ENCODE data around the gene PON2.
"Not testable (repeated sequence)": the region's sequence is repeated elsewhere in the genome, so short reads cannot be mapped to it uniquely, and the experiment has no call there.

The PON2 gene

GRCh38 chr7:95434557-95435421, at the start of gene PON2:
PON2 (minus strand) TSS chr7:95435028; CDS start chr7:95434951, 77 bp downstream.
- DNase-seq (ENCODE audit: low read depth), result peak; percentile 12

GRCh38 chr7:95482424-95482823, 47.6 kb upstream of the PON2 start:
- no peak for DNase-seq (ENCODE audit: low read depth)

DNA sequence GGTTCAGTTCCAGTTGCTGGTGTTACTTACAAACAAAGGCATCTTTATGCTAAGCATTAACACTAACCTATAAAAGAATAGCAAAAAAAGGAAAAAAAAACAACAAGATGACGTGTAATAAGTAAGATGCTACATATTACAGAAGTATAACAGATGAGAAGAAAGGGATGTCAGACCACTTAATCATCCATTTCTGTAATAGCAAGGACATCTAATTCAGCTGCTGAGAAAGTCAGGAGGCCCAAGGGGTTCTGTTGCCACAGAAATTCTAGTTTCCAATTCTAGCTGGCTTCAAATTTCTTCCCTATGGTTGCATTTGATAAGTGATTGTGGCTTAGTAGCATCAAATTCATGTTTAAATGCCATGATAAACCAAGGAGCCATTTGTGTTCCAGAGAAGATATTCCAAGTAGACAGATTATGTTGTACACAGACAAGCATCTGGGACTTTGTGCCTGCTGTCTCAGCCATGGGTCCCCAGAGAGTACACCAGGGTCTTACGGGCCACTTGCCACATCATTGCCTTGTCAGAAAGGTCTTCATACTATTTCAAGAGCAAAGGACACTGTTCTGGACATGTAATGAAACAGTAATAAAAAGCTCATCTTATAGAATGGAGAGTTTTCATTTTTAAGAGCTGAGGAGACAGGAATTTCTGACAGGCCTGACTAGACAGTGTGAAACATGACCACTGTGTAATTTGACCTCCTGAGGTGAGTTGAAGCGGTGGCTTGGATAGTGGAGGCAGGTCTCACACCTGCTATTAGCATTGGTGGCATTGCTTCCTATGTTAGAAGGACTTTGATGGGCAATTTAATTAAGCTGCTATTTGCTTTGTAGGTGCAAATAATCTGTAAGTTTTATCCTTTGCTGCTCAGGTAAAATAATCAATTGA, 46.7 kb upstream of the PON2 start:
- no peak for DNase-seq (ENCODE audit: low read depth)

DNA sequence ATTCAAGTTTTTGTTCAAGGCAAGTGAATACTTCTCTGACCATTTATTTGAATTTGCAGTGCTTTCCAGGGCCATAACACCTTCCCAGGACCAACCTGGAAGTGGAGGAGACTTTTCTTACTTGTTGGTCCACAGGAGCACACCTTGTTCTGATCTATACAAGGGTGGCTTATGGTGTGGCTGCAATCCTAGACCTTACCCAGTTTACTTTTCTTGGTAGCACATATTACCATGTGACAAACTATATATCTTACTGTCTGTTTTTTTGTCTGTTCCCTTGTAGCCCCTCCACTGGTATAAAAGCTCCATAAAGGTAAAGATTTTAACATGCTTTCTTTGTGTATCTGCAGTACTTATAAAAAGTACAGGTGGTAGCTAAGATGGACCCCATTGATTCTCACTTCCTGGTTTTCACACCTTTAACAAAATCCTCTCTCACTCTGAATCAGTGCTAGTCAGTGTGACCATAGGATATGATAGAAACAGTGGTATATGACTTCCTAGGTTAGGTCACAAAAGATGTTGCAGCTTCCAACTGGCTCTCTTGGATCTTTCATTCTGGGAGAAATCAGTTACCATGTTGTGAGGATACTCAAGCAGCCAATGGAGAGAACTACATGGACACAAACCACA, 45.3 kb upstream of the PON2 start:
- DNase-seq (ENCODE audit: low read depth), result no peak

DNA sequence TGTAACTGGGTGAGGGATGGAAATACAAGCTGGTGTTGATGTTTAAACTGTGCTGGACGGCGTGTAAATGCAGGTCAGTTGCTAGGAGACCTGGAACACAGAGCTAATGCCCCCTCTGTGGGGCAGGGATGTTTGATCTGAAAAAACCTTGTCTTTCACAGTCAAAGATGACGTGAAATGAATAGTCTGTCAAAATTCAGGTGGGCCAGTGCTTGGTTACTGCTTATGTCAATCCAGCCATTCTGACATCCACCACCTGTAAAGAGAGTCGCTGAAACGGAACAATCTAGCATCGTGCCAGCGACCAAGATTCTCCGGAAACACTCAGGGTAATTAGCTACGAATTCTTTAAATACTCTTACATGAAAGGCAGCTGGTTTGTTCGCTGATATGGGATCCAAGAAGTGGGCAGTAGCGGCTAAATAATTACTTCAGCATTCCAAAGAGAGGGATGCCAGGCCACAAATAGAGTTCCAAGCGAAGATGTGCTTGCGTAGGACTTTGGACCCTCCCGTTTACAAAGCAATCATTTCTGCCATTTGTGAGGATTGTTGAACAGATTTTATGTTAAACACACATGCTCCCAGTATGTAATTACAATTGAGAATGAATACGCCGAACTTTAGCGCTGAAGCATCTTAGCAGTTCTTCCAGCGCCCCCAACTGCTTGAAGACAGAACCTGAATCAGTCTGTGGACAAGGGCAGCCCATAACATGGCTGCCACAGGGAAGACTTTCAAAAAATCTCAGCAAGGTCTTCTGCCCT, 43.6 kb upstream of the PON2 start:
- no peak for DNase-seq (ENCODE audit: low read depth)

GRCh38 chr7:95476904-95477594, 42.2 kb upstream of the PON2 start:
- peak; percentile 23 for DNase-seq (ENCODE audit: low read depth)

DNA sequence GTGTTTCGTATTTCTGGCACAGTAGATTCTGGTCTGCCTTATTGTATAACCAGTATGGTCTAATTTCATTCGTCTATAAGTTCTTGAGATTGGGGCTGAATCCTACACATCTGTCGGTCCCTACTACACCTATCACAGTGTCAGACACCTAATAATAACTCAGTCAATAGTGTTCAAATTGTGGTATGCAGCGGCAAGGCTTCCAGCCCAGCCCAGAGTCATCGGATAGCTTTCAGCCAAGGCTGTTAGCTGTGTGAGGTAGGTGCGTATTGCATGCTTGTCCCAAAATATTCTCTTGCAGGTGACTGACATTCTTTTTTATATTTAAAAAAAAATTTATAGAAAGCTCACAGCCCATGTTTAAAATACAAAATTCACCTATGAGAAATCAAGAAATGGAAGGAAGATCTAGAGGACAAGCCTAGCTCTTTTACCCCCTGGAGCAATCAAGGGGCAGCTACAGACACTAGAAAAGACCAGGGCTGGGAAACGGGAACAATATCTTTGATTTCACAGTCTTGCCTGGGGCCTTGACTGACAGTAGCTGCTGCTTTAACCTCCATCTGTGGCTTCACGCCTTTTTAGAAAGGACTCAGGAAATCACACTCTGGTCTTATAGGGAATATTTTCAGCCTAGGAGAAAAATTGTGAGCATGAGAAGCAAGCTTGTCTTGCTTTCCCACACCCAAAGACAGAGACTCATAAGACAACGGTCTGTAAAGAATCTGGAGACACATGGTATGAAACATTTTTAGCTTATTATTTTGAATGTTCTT, 41.4 kb upstream of the PON2 start:
- no peak for DNase-seq (ENCODE audit: low read depth)

- no peak for DNase-seq (ENCODE audit: low read depth)
These were observed 38.6 kb upstream of the PON2 start for GRCh38 chr7:95473276-95473985.

GRCh38 chr7:95472581-95473161, 37.8 kb upstream of the PON2 start:
- no peak for DNase-seq (ENCODE audit: low read depth)

DNA sequence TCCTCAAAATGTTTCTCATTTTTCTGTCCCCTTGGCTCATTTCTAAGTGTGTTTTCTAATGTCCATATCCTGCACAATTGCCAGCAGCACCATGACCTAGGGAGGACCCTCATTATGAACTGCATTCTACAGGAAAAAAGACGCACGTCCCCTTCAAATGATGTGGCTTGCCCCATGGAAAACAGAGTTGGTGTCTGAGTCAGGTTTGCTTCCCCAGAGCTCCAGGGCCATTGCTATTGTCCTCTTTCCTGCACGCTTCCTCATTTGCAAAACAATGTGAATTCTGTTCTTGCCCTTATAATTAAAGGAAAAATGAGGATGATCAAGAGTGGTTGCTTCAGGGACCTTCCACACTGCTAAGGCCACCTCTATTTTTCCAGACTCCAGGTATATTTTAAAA, 36.2 kb upstream of the PON2 start:
- DNase-seq (ENCODE audit: low read depth), result no peak

GRCh38 chr7:95470452-95470851, 35.6 kb upstream of the PON2 start:
- no peak for DNase-seq (ENCODE audit: low read depth)

GRCh38 chr7:95469848-95470247, 35.0 kb upstream of the PON2 start:
- no peak for DNase-seq (ENCODE audit: low read depth)

DNA sequence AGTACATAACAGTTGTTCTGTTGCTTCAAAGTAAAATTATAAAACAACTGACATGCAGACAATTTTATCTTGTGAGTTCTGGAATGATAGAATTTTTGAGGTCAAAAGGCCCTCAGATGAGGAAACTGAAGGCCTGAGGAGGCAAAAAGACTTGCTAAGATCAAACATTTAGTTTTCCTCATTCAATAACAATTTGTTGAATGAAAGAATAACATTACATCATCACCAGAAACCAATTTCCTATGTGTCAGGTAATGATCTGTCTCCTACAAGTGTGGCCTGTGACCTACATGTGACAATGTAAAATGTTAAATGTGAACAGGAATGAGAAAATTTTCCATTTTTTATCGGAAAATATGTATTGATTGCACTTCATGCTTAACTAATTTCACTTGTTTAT, 34.4 kb upstream of the PON2 start:
- DNase-seq (ENCODE audit: low read depth), result no peak

- DNase-seq (ENCODE audit: low read depth), result no peak
These were observed 33.2 kb upstream of the PON2 start for GRCh38 chr7:95467912-95468607.

DNA sequence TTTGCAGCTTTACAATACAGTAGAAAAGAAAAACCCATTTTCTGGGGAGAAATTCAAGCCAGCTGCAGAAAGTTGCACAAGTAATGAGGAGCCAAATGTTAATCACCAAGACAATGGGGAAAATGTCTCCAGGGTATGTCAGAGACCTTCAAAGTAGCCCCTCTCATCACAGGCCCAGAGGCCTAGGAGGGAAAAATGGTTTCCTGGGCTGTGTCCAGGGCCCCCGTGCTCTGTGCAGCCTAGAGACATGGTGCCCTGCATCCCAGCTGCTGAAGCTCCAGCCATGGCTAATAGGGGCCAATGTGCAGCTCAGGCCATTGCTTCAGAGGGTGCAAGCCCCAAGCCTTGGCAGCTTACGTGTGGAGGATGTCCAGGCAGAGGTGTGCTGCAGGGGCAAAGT, 25.8 kb upstream of the PON2 start:
- DNase-seq (ENCODE audit: low read depth), result not testable (repeated sequence)

DNA sequence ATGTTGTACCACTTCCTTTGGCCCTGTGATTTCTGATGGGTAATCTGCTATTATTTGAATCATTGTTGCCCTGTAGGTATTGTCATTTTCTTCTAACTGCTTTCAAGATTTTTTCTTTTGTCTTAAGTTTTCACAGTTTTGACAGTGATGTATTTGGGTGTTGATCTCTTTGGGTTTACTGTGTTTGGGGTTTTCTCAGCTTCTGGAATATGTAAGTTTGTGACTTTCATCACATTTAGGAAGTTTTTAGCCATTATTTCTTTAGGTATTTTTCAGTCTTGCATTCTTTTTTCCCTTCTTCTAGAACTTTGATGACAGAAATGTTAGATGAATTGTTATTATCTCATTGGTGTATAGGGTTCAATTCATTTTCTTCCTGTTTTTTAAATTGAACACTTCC, 23.1 kb upstream of the PON2 start:
- no peak for DNase-seq (ENCODE audit: low read depth)

GRCh38 chr7:95454438-95455045, 19.7 kb upstream of the PON2 start:
- no peak for DNase-seq (ENCODE audit: low read depth)

- no peak for DNase-seq (ENCODE audit: low read depth)
These were observed 11.8 kb upstream of the PON2 start for GRCh38 chr7:95446618-95447017.

All from activated T-cell treated with anti-CD3 and anti-CD28 coated beads for 1 hour (primary cell).